Brain microvascular endothelial cell (primary cell): ENCODE data around the gene TAX1BP1.

Experiments
- DNase-seq: peaks from one replicate; pipeline ENCODE4 v3.0.0-alpha.2; 2020
- H3K27ac ChIP-seq: fragments of 250-450 bp; sonication (Bioruptor Pico); 2 replicates; pipeline ENCODE4 v1.5.1; 2020; ENCODE audit warnings: mild to moderate bottlenecking, moderate library complexity
- H3K27me3 ChIP-seq: fragments of 250-450 bp; sonication (Bioruptor Pico); replicated peaks from 2 replicates; pipeline ENCODE4 v1.5.1; 2020; ENCODE audit warnings: mild to moderate bottlenecking
- H3K36me3 ChIP-seq: fragments of 250-450 bp; sonication (Bioruptor Pico); replicated peaks from 2 replicates; pipeline ENCODE4 v1.5.1; 2020; ENCODE audit warnings: mild to moderate bottlenecking
- H3K4me3 ChIP-seq: 2 replicates; pipeline ENCODE4 v1.5.1; 2011; ENCODE audit warnings: low read depth, mild to moderate bottlenecking, control low read depth, low read length, moderate library complexity
- CTCF ChIP-seq: IDR thresholded peaks from 2 replicates; pipeline ENCODE4 v1.5.1; 2011; ENCODE audit warnings: low read depth, mild to moderate bottlenecking, moderate library complexity, low read length, control low read depth, inconsistent platforms; ENCODE audit errors: missing control alignments
- in situ Hi-C: cut with HindIII; loops from 2 replicates; pipeline ENCODE4 v1.10.0; 2017; ENCODE audit warnings: low sequenced_read_pairs, low pct_ligation_motif_present

Gene TAX1BP1

DNA sequence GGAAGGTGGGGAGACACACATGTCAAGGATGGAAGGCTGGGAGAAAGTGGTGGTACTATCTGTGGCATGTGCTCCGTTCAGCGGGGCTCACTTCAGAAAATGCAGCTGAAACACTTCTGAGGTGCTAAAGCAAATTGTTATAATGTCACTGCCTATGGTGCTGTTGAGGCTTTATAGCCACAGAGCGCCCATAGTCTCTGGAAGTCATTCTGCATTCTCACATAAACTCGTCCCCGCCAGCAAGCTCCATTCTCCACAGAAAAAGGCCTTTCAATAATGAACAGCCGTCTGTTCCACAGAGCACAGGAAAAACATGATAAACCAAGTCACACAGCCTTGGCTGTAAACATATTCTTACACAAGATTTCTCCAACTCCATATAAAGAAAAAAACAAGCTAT, 131.9 kb downstream of the TAX1BP1 start:
- TF ChIP-seq CTCF, result no peak
- DNase-seq, result no peak
- Histone ChIP-seq H3K36me3 (no peaks in the 10 kb centered on the region), H3K27me3 (no peaks in the 10 kb centered on the region), H3K4me3 (no peak overlapping the region), H3K27ac (no peak overlapping the region)
- in situ Hi-C loops, result no loop called here

DNA sequence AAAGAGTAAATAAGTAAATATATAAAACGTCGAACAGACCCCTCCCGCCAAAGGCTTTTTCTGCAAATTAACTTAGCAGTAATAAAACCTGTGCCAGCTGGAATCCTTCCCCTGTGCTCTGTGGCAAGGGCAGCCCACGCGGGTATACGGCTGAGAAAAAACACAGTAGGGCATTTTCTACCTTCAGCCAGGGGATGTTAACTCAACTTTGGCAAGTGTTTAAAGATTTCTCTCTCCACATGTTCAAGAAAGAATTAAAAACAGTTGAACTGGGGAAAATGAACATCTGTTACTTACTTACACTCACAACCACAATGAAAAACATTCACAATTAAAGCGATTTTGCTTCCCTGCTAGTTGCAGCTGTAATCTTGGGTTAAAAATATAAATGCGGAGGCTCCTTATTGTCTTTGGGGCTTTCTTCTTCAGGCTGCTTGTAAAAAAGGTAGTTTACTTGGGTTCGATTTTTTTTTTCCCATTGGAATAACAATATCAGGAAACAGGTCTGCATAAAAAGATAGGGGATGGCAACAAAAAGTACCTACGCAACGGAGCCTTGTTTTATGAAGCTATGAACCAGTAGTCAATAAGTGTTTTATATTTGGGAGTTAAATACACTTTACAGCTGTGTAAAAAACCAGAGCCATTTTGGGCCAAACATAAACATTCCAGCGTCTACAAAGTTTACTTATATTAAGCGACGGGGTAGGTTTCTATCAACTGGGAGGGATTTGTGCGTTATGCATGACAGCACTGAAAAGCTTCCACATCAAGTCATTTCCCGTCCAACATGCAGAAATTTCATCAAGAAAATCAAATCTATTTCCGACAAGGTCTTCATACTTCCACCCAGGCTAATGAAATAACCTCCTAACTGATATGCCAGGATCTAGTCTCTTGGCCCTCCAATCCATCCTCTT, 132.7 kb downstream of the TAX1BP1 start:
- Histone ChIP-seq H3K27ac (no peak overlapping the region), H3K27me3 (no peaks in the 10 kb centered on the region), H3K4me3 (no peak overlapping the region), H3K36me3 (no peaks in the 10 kb centered on the region)
- TF ChIP-seq CTCF, result no peak
- in situ Hi-C loops, result no loop called here
- DNase-seq, result no peak

DNA sequence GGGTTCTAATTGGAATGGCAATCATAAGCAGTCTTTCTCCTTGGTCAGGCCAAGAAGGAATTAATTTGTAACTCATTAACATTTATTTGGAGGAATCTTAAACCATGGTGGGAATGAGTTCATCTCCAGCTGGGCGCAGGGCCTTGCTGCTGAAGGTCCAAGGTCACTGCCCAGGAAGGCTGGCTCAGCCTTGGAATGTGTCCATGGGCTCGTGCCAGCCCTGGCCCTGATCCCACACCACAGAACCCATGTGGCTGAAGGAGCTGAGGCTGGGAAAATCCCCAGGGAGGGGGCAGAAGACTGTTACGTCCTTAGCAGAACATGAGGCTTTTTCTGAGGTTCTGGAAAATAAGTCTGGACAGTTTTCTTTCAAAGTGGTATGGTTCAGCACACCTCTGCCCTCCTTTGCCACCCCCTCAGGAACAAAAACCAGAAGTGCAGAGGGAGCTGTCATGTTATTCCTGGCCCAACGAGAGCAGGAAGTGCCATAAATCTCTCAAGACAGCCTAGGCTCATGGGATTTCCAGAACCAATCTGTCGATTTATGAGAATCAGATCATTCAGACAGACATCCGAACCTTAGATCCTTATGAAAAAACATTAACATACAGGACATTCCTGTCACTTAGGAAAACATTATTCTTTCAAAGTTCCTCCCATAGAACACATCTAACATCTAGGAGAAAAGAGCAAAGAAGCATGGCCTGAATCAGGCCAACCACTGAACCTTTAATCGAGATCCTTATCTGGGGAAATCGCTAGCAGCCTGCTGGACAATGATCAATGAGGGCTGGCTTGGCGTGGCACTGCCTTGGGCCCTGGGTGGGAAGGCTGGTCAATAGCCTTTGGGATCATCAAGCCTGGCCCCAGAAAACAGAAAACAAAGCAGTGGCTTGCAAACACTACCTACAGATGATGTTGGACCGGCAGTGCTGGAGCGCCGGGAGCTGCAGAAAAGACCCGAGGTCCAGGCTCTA, 134.3 kb downstream of the TAX1BP1 start:
- in situ Hi-C loops, result no loop called here
- TF ChIP-seq CTCF, result no peak
- no peaks in the 10 kb centered on the region for H3K36me3 ChIP-seq
- peak; percentile 27 for DNase-seq
- no peak overlapping the region for H3K4me3 ChIP-seq
- no peaks in the 10 kb centered on the region for H3K27me3 ChIP-seq
- H3K27ac ChIP-seq, result no peak overlapping the region

GRCh38 chr7:27875061-27875460, 135.1 kb downstream of the TAX1BP1 start:
- no peak for DNase-seq
- H3K36me3 ChIP-seq, result no peaks in the 10 kb centered on the region
- no peak overlapping the region for H3K4me3 ChIP-seq
- H3K27ac ChIP-seq, result no peak overlapping the region
- H3K27me3 ChIP-seq, result no peaks in the 10 kb centered on the region
- no peak for TF ChIP-seq CTCF
- in situ Hi-C loops, result no loop called here

GRCh38 chr7:27875832-27876231, 135.9 kb downstream of the TAX1BP1 start:
- Histone ChIP-seq H3K27me3 (no peaks in the 10 kb centered on the region), H3K4me3 (no peak overlapping the region), H3K27ac (no peak overlapping the region), H3K36me3 (no peaks in the 10 kb centered on the region)
- no peak for TF ChIP-seq CTCF
- no peak for DNase-seq
- in situ Hi-C loops, result no loop called here
